ENCODE measurements around the gene OR1J2.

Gene OR1J2

GRCh38 chr9:122552812-122553211, 42.2 kb downstream of the OR1J2 start, which contains the start of gene OR1N2:
Gene OR1N2 (plus strand): TSS chr9:122553112. CDS start chr9:122553212, 100 bp downstream.
- no peak for DNase-seq

Data from hematopoietic multipotent progenitor cell treated with erythropoietin and hydrocortisone succinate and interleukin-3 and kit ligand, for 4 days (in vitro differentiated cells).